ENCODE measurements around the gene TMIE. TPM values are rescaled to one million over a fixed set of nuclear protein-coding genes. Genes with fewer than 3 reads are reported as not detected.

TMIE gene
- total and polyA plus RNA-seq, 9 of the 15 experiments (the other 6 are each of a cell fraction or from before 2014, with no cell fraction given): not detected

- TF ChIP-seq CHD1 (IDR thresholded peaks at IDR 0.05; ENCODE audit: low read length) (no peak), NR2C2 (CRISPR knock-in tag; IDR thresholded peaks at IDR 0.05) (no peak), NR2C2 (tag; IDR thresholded peaks at IDR 0.05) (peak; percentile 2; the same call in 1 of the 2 replicates)
- Histone ChIP-seq H3K4me1 (replicated peaks in 1 of 2; ENCODE audit: control insufficient read depth in 2 of 2, insufficient read depth in 2 of 2, low read length in 2 of 2) (no peaks in the 10 kb centered on the region), H3K9me1 (ENCODE audit: control insufficient read depth, insufficient read depth, low read length) (no peaks in the 10 kb centered on the region), H3K27me3 (ENCODE audit: control insufficient read depth in 2 of 2, insufficient read depth in 2 of 2, low read length in 2 of 2) (peaks cover 19 to 59% of the 10 kb centered on the region in 2 experiments), H3K36me3 (ENCODE audit: control insufficient read depth, insufficient read depth, low read length) (no peaks in the 10 kb centered on the region), H3K4me2 (ENCODE audit: insufficient read depth, low read length) (no peak overlapping the region), H3K9me3 (replicated peaks; ENCODE audit: control insufficient read depth, insufficient read depth, low read depth, low read length) (no peaks in the 10 kb centered on the region), H2AFZ (ENCODE audit: low read depth, low read length) (no peak overlapping the region), H3K9ac (ENCODE audit: insufficient read depth in 1 of 2, low read depth in 2 of 2, low read length in 2 of 2) (no peak overlapping the region), H3K79me2 (ENCODE audit: control insufficient read depth, insufficient read depth, low read length) (no peaks in the 10 kb centered on the region), H3K27ac (ENCODE audit: extremely low read depth, low read depth, low read length) (no peak overlapping the region), H4K20me1 (replicated peaks; ENCODE audit: control insufficient read depth, insufficient read depth, low read length) (peaks cover 18% of the 10 kb centered on the region), H3K4me3 (no peak overlapping the region)
- no peak for ATAC-seq
- DNase-seq (ENCODE audit: extremely low read depth in 1 of 4, low spot score in 3 of 4): no peak
- 5% methylated on average over 7 of the region's 7 CpGs for WGBS (ENCODE audit: insufficient coverage, low coverage, missing lambda C conversion rate)
- intact Hi-C loops (cut with micrococcal nuclease): no loop called here
- no TSS peak for BruUV-seq (replicated peaks)
- ChIA-PET POLR2A (no interaction called here), CTCF (ENCODE audit: low intra/inter-chr PET ratio) (interaction anchor here (0.6 kb wide), 1 partner anchor 143 kb away, joined by 3 read pairs; no protein-coding TSS in a partner anchor)
- in situ Hi-C loops (cut with MboI): loop anchor here (10.0 kb wide), 1 partner anchor 643 kb away; no protein-coding TSS in a partner anchor
- no peak for FAIRE-seq
These were observed 10.6 kb downstream of the TMIE start for GRCh38 chr3:46711760-46712159.

GRCh38 chr3:46712191-46713049 is 11.2 kb downstream of the TMIE start:
- Histone ChIP-seq H3K27ac (ENCODE audit: extremely low read depth, low read depth, low read length) (no peak overlapping the region), H2AFZ (ENCODE audit: low read depth, low read length) (no peak overlapping the region), H3K4me2 (ENCODE audit: insufficient read depth, low read length) (no peak overlapping the region), H3K79me2 (ENCODE audit: control insufficient read depth, insufficient read depth, low read length) (no peaks in the 10 kb centered on the region), H3K4me3 (no peak overlapping the region), H3K4me1 (replicated peaks in 1 of 2; ENCODE audit: control insufficient read depth in 2 of 2, insufficient read depth in 2 of 2, low read length in 2 of 2) (peaks cover 0 to 5% of the 10 kb centered on the region in 2 experiments; a peak in 1 of 5 replicates), H4K20me1 (replicated peaks; ENCODE audit: control insufficient read depth, insufficient read depth, low read length) (peaks cover 16% of the 10 kb centered on the region), H3K27me3 (ENCODE audit: control insufficient read depth in 2 of 2, insufficient read depth in 2 of 2, low read length in 2 of 2) (peaks cover 20 to 64% of the 10 kb centered on the region in 2 experiments), H3K36me3 (ENCODE audit: control insufficient read depth, insufficient read depth, low read length) (no peaks in the 10 kb centered on the region), H3K9ac (ENCODE audit: insufficient read depth in 1 of 2, low read depth in 2 of 2, low read length in 2 of 2) (peak overlapping the region in 1 of 2 experiments; percentile 33; a peak in 2 of 4 replicates), H3K9me1 (ENCODE audit: control insufficient read depth, insufficient read depth, low read length) (no peaks in the 10 kb centered on the region), H3K9me3 (replicated peaks; ENCODE audit: control insufficient read depth, insufficient read depth, low read depth, low read length) (no peaks in the 10 kb centered on the region)
- intact Hi-C loops (cut with micrococcal nuclease) (no loop called here), in situ Hi-C loops (cut with MboI) (loop anchor here (10.0 kb wide), 1 partner anchor 642 kb away; no protein-coding TSS in a partner anchor)
- no TSS peak for BruUV-seq (replicated peaks)
- DNase-seq (ENCODE audit: extremely low read depth in 1 of 4, low spot score in 3 of 4): no peak
- ATAC-seq: no peak
- WGBS (ENCODE audit: insufficient coverage, low coverage, missing lambda C conversion rate): 7% methylated on average over 8 of the region's 13 CpGs
- CTCF ChIA-PET (ENCODE audit: low intra/inter-chr PET ratio): interaction anchor here (0.6 kb wide), 1 partner anchor 143 kb away, joined by 3 read pairs; no protein-coding TSS in a partner anchor
- no peak for TF ChIP-seq MXI1 (IDR thresholded peaks at IDR 0.05; ENCODE audit: low read depth, low read length)
- POLR2A ChIA-PET: no interaction called here
- no peak for FAIRE-seq

Measured in K562 (cell line).